ENCODE results near the gene ENOX1.

Gene ENOX1

DNA sequence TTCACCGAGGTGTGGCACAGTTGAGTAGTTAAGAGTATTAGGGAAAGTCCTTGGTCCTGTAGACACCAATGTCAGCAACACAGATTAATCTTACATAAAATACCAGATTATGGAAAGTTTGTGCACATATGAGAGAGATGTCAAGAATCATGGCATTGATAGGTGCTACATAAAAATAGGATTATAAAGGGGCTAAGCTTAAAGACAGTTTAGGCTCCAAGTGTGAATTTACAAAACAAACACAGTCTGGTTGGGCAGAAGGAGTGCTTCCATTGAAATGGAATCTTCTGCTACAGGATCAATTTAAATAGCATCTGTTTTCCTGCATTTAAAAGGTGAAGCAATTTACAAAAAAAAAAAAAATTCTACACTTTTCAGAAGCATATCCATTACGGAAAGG is 470.5 kb downstream of the ENOX1 start:
- H3K4me3 ChIP-seq (ENCODE audit: low read depth, low read length) = no peak overlapping the region
- no peak for TF ChIP-seq CTCF (IDR thresholded peaks at IDR 0.05; ENCODE audit: control insufficient read depth, extremely low read depth, insufficient read depth)
- no peak for DNase-seq (ENCODE audit: low read depth)

- TF ChIP-seq CTCF (IDR thresholded peaks at IDR 0.05; ENCODE audit: control insufficient read depth, extremely low read depth, insufficient read depth) = no peak
- DNase-seq (ENCODE audit: low read depth) = no peak
- no peak overlapping the region for H3K4me3 ChIP-seq (ENCODE audit: low read depth, low read length)
Measured at GRCh38 chr13:43315522-43315921, 471.2 kb downstream of the ENOX1 start.

- no peak for TF ChIP-seq CTCF (IDR thresholded peaks at IDR 0.05; ENCODE audit: control insufficient read depth, extremely low read depth, insufficient read depth)
- no peak for DNase-seq (ENCODE audit: low read depth)
- no peak overlapping the region for H3K4me3 ChIP-seq (ENCODE audit: low read depth, low read length)
Measured at GRCh38 chr13:43309311-43309710, 477.5 kb downstream of the ENOX1 start.

DNA sequence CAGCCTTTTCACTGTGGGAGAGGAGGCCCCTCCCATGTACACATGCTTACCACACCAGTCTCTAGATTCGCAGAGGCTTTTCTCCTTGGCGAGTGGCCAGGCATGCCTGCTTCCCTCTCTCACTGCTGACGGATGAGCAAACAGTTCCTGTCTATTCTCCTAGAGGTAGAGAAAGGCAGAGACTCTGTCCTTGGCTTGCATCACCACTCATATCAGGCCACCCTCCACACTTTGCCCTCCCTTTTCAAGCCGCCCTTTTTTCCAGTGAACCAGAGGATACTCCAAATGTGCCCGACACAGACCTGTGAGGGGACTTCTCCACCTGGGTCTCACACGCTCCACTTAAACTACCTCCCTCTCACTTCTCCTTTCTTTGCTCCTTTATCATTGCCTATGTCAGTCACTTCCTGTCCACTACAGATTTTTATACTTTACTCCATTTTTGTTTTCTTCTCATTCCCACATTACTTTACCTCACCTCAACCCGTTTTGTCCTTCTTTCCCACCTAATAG is 478.8 kb downstream of the ENOX1 start:
- DNase-seq (ENCODE audit: low read depth) = peak; percentile 72
- no peak overlapping the region for H3K4me3 ChIP-seq (ENCODE audit: low read depth, low read length)
- no peak for TF ChIP-seq CTCF (IDR thresholded peaks at IDR 0.05; ENCODE audit: control insufficient read depth, extremely low read depth, insufficient read depth)

- no peak for TF ChIP-seq CTCF (IDR thresholded peaks at IDR 0.05; ENCODE audit: control insufficient read depth, extremely low read depth, insufficient read depth)
- H3K4me3 ChIP-seq (ENCODE audit: low read depth, low read length) = no peak overlapping the region
- no peak for DNase-seq (ENCODE audit: low read depth)
Measured at GRCh38 chr13:43307221-43307920, 479.4 kb downstream of the ENOX1 start.

DNA sequence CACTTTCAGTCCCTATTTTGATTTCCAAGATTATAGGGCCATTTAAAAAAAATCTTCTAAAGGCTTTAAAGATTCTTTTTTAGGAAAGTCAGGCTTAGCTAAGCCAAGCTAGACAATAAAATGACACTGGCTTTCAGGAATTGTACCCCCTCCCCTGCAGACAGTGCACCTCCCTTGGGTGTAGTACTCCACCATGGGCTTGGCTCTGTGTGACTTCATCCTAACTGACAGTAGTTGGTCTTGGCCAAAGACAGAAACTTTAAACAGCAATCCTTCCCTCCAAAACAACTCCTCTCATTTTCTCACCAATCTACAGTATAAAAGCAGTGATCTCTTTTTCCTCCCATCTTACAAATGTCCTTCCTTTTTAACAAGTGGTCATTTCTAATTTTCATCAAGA is 480.4 kb downstream of the ENOX1 start:
- no peak for TF ChIP-seq CTCF (IDR thresholded peaks at IDR 0.05; ENCODE audit: control insufficient read depth, extremely low read depth, insufficient read depth)
- DNase-seq (ENCODE audit: low read depth) = no peak
- H3K4me3 ChIP-seq (ENCODE audit: low read depth, low read length) = no peak overlapping the region

GRCh38 chr13:43305416-43305815 is 481.4 kb downstream of the ENOX1 start:
- H3K4me3 ChIP-seq (ENCODE audit: low read depth, low read length) = no peak overlapping the region
- TF ChIP-seq CTCF (IDR thresholded peaks at IDR 0.05; ENCODE audit: control insufficient read depth, extremely low read depth, insufficient read depth) = no peak
- no peak for DNase-seq (ENCODE audit: low read depth)
